Neural crest cell (in vitro differentiated cells): ENCODE data around the gene CAMK2D. TPM values are rescaled to one million over a fixed set of nuclear protein-coding genes. Genes with fewer than 3 reads are reported as not detected.

Experiments
- DNase-seq: peaks from one replicate; pipeline ENCODE4 v3.0.0; 2021; ENCODE audit warnings: low read depth, mixed read lengths, low spot score
- H3K27ac Mint-ChIP-seq: one replicate; pipeline ENCODE4 v1.8.0; 2021; ENCODE audit warnings: mild to moderate bottlenecking, mixed read lengths; ENCODE audit not compliant: unreplicated experiment
- H3K27me3 Mint-ChIP-seq: 2 replicates; pipeline ENCODE4 v1.8.0; 2021; ENCODE audit warnings: low read depth, mild to moderate bottlenecking, mixed read lengths
- H3K36me3 Mint-ChIP-seq: 2 replicates; pipeline ENCODE4 v1.8.0; 2021; ENCODE audit warnings: low read depth, mild to moderate bottlenecking, mixed read lengths
- H3K4me1 Mint-ChIP-seq: 2 replicates; pipeline ENCODE4 v1.8.0; 2021; ENCODE audit warnings: mixed read lengths
- H3K4me3 Mint-ChIP-seq: one replicate; pipeline ENCODE4 v1.8.0; 2021; ENCODE audit warnings: mild to moderate bottlenecking, mixed read lengths
- H3K9me3 Mint-ChIP-seq: 2 replicates; pipeline ENCODE4 v1.8.0; 2021; ENCODE audit warnings: mixed read lengths
- total RNA-seq: library from RNA; stranded (reverse); gene quantifications from 2 replicates; pipeline ENCODE4 v1.2.1, GENCODE V29; 2021
- TF ChIP-seq, protein P1 (sequence below): fragments of 200-600 bp; sonication (generic); conservative IDR thresholded peaks from 2 replicates; pipeline ENCODE4 v1.5.0; 2021; ENCODE audit warnings: antibody characterized with exemption, mild to moderate bottlenecking

CAMK2D gene
- total RNA-seq, 1 donor from 2014 or later, result 33.7 TPM

GRCh38 chr4:113462286-113462685 is 299.3 kb downstream of the CAMK2D start:
- H3K4me3 Mint-ChIP-seq, result no peak overlapping the region
- TF ChIP-seq, protein P1, sequence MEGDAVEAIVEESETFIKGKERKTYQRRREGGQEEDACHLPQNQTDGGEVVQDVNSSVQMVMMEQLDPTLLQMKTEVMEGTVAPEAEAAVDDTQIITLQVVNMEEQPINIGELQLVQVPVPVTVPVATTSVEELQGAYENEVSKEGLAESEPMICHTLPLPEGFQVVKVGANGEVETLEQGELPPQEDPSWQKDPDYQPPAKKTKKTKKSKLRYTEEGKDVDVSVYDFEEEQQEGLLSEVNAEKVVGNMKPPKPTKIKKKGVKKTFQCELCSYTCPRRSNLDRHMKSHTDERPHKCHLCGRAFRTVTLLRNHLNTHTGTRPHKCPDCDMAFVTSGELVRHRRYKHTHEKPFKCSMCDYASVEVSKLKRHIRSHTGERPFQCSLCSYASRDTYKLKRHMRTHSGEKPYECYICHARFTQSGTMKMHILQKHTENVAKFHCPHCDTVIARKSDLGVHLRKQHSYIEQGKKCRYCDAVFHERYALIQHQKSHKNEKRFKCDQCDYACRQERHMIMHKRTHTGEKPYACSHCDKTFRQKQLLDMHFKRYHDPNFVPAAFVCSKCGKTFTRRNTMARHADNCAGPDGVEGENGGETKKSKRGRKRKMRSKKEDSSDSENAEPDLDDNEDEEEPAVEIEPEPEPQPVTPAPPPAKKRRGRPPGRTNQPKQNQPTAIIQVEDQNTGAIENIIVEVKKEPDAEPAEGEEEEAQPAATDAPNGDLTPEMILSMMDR, result no peak
- H3K36me3 Mint-ChIP-seq, result peaks cover 6% of the 10 kb centered on the region
- no peaks in the 10 kb centered on the region for H3K27me3 Mint-ChIP-seq
- H3K27ac Mint-ChIP-seq, result no peak overlapping the region
- DNase-seq, result no peak
- no peaks in the 10 kb centered on the region for H3K9me3 Mint-ChIP-seq
- no peaks in the 10 kb centered on the region for H3K4me1 Mint-ChIP-seq

- TF ChIP-seq, protein P1, result no peak
- Mint-ChIP-seq H3K36me3 (peaks cover 10% of the 10 kb centered on the region), H3K4me3 (no peak overlapping the region), H3K4me1 (no peaks in the 10 kb centered on the region), H3K27me3 (no peaks in the 10 kb centered on the region), H3K9me3 (no peaks in the 10 kb centered on the region), H3K27ac (no peak overlapping the region)
- DNase-seq, result no peak
Measured at GRCh38 chr4:113461281-113461680, 300.3 kb downstream of the CAMK2D start.

DNA sequence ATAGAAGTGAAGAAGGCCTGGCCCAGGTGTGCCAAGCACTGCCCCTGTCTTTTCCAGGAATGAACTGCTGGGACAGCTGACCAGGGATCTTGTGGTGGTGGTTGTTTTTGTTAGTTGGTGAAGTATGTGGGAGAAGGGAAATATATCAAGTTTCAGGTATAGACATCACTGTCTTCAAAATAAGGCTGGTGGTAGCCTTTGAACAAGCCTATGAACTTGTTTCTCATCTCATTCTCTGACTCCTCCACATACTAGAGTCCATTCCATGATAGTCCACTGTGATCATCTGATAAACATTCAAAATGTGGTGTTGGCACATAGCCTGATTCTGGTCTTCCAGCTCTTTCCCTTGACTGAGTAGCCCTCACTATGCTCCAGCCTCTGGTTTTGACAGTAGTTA is 303.7 kb downstream of the CAMK2D start:
- no peaks in the 10 kb centered on the region for H3K9me3 Mint-ChIP-seq
- DNase-seq, result no peak
- H3K4me1 Mint-ChIP-seq, result peaks cover 19% of the 10 kb centered on the region
- H3K27ac Mint-ChIP-seq, result no peak overlapping the region
- no peak overlapping the region for H3K4me3 Mint-ChIP-seq
- H3K36me3 Mint-ChIP-seq, result peaks cover 11% of the 10 kb centered on the region
- H3K27me3 Mint-ChIP-seq, result no peaks in the 10 kb centered on the region
- TF ChIP-seq, protein P1, result no peak

DNA sequence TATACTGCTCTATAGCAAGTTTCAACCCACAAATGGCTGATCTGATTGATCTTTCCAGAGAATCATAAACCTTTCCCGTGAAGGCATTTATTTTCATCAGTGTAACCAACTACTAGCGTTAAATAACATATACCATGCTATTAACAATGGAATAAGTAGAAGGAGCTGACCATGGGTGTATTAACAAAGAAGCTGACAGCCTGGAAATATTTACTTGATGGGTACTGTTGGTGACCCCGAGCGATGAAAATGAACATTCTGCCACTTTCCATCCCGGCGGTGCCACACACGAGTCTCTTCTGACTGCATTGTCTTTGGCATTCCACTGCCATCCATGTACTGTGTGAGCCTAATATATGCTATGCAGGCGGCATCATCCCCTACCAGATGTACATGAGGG is 304.4 kb downstream of the CAMK2D start:
- Mint-ChIP-seq H3K27me3 (no peaks in the 10 kb centered on the region), H3K36me3 (peaks cover 11% of the 10 kb centered on the region), H3K9me3 (no peaks in the 10 kb centered on the region), H3K27ac (no peak overlapping the region), H3K4me1 (peaks cover 21% of the 10 kb centered on the region), H3K4me3 (no peak overlapping the region)
- no peak for DNase-seq
- TF ChIP-seq, protein P1, result no peak

- Mint-ChIP-seq H3K4me1 (peaks cover 26% of the 10 kb centered on the region), H3K4me3 (no peak overlapping the region), H3K36me3 (peaks cover 11% of the 10 kb centered on the region), H3K27ac (no peak overlapping the region), H3K9me3 (no peaks in the 10 kb centered on the region), H3K27me3 (no peaks in the 10 kb centered on the region)
- no peak for DNase-seq
- TF ChIP-seq, protein P1, result no peak
Measured at GRCh38 chr4:113455061-113455460, 306.5 kb downstream of the CAMK2D start.
